GM10266 (cell line): ENCODE data around the gene ZNF850.

Experiments
- DNase-seq: peaks from one replicate; pipeline ENCODE4 v3.0.0; 2012; ENCODE audit errors: extremely low spot score
- TF ChIP-seq, protein P1 (sequence below): IDR thresholded peaks from 2 replicates; pipeline ENCODE4 v1.5.1; 2012; ENCODE audit warnings: mild to moderate bottlenecking, low read depth; ENCODE audit not compliant: control insufficient read depth, insufficient read depth; ENCODE audit errors: missing control alignments

The ZNF850 gene

DNA sequence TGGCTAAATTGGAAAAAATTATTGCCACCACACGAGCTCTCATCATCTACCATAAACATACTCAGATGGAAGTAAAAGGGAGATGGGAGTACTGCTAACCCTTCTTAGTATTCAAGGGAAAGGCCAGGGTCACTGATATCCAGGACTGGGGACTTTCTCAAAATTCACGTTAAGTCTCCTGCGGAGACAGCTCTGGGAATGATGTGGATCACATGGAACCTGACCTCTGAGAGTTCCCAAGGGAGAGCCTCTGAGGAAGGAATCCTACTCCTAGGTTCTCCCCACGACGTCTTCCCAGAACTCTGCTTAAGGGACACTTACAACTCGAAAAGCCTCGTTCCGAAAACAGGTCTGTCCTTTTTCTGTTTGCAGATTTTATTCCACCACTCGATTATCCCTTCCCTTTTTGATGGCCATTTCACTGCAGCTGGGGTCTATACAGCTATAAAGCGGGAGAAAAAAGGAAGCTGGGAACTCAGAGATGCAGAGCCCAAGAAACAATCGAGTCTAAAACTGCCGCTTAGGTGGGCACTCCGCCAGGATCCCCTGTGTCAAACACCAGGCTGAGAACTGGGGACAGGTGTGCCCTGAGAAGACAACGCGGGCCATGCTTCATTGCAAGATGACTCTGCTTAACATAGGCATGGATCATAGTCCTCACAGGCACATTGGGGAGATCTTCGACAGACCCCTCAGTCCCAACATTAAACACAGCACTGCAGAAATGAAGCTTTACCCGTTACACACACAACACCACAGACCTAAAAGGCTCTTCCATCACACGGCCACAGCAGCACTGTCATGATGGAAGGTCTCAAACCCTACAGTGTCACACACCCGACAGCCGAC lies 86.0 kb downstream of the ZNF850 start:
- no peak for DNase-seq
- TF ChIP-seq, protein P1, sequence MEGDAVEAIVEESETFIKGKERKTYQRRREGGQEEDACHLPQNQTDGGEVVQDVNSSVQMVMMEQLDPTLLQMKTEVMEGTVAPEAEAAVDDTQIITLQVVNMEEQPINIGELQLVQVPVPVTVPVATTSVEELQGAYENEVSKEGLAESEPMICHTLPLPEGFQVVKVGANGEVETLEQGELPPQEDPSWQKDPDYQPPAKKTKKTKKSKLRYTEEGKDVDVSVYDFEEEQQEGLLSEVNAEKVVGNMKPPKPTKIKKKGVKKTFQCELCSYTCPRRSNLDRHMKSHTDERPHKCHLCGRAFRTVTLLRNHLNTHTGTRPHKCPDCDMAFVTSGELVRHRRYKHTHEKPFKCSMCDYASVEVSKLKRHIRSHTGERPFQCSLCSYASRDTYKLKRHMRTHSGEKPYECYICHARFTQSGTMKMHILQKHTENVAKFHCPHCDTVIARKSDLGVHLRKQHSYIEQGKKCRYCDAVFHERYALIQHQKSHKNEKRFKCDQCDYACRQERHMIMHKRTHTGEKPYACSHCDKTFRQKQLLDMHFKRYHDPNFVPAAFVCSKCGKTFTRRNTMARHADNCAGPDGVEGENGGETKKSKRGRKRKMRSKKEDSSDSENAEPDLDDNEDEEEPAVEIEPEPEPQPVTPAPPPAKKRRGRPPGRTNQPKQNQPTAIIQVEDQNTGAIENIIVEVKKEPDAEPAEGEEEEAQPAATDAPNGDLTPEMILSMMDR, result no peak

DNA sequence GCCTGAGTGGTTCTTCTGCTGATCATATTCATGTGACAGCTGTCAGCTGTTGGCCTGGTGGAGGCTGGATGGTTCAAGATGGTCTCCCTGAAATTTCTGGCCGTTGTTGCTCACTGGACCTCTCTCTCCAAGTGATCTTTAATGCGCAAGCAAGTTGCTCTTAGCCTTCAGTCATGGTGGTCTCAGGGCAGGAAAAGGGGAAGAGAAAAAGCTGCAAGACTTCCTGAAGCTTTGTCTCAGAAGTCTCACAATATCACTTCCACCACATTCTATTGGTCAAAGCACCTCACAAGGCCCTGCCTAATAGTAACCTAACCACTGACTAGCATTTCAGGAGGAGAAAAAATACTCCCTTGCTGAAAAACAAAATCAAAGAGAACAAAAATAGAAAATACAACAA lies 86.8 kb downstream of the ZNF850 start:
- TF ChIP-seq, protein P1, result no peak
- DNase-seq, result no peak

DNA sequence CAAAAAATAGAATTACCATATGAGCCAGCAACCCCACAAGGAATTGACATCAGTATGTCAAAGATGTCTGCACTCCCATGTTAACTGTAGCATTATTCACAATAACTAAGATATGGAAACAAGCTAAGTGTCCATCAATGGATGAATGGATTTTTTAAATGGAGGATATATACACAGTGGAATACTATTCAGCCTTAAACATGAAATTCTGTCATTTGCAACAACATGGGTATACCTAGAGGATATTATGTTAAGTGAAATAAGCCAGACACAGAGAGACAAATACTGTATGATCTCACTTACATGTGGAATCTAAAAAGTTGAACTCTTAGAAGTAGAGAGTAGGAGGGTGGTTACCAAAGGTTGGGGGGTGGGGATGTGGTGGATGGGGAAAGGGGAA lies 93.2 kb downstream of the ZNF850 start:
- no peak for DNase-seq
- TF ChIP-seq, protein P1, result no peak

DNA sequence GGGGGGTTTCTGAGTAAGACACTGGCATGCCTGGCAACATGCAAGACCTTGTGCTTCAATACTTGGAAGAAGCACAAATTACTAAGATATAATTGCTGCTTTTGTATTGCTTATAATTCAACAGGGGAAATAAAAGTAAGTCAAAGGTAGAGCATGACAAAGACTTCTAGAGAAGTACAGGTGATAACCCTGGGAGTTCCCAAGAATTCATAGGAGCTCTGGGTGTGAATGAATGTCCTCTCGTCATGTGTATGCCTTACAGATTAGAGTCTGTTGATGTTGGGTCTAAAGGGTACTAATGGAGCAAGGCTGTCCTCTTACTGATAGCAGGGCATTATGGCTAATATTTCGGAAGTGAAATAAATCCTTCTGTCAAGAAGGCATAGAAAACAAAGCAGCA lies 98.4 kb downstream of the ZNF850 start:
- DNase-seq, result no peak
- TF ChIP-seq, protein P1, result no peak

DNA sequence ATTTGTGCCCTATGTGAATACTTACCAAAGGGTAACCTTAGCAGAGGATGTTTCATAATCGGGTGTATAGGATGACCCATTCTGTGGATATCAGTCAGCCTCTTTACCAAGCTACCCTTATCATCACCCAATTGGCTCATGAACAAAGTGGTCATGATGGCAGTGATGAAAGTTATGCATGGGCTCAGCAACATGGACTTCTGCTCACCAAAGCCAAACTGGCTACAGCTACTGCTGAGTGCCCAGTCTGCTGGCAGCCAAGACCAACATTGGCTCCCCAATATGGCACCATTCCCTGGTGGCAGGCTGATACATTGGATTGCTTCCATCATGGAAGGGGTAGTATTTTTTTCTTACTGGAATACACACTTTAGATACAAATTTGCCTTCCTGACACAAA lies 100.2 kb downstream of the ZNF850 start:
- TF ChIP-seq, protein P1, result no peak
- DNase-seq, result no peak

DNA sequence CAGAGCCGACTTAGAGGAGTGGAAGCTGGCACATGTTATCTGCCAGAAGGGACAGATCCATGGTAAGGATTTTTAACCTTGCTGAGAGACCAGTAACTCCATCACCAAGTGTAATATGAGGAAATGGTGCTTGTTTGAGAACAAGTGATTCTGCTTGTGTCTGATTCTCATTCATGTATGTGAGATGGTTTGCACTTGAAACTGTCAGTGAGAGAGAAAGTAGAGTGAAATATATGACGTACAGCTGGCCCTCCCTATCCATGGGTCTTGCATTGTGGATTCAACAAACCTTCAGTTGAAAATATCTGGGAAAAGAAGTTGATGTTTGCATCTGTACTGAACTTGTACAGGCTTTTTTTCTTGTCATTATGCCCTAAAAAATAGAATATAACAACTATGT lies 104.0 kb downstream of the ZNF850 start:
- DNase-seq, result no peak
- TF ChIP-seq, protein P1, result no peak

DNA sequence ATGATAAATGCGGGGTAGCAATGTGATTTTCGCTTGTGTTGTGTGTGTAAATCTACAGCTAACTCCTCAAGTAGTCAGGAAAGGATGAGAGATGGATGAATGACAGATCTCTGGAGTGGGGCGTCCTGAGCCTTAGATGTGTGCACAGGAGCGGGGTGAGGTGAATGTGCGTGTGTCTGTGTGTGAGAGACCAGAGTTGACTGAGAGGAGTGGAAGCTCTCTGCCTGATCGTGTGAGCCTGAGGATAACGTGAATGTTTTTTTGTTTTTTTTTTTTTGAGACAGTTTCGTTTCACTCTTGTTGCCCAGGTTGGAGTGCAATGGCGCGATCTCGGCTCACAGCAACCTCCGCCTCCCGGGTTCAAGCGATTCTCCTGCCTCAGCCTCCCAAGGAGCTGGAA lies 106.8 kb downstream of the ZNF850 start:
- DNase-seq, result no peak
- TF ChIP-seq, protein P1, result no peak
